Suprapubic skin (tissue), 4 donors: ENCODE results near the gene VAV2.

Experiments used
- CTCF ChIP-seq, 2 donors: fragments of 200-600 bp in 1 of 2; fragments of 450-650 bp in 1 of 2; sonication (generic) in 1 of 2; IDR thresholded peaks; one replicate each; pipeline ENCODE4 v1.5.1; 2016 to 2019; ENCODE audit warnings: antibody characterized with exemption in 2 of 2, mild to moderate bottlenecking in 1 of 2, moderate library complexity in 1 of 2
- EP300 ChIP-seq: sonication (generic); formaldehyde crosslinking; IDR thresholded peaks from one replicate; pipeline ENCODE4 v1.6.1; 2017; ENCODE audit warnings: antibody characterized with exemption
- POLR2A ChIP-seq, 2 donors: fragments of 450-650 bp; IDR thresholded peaks; one replicate each; pipeline ENCODE4 v1.6.1; 2017; ENCODE audit warnings: antibody characterized with exemption in 2 of 2, mild to moderate bottlenecking in 2 of 2, moderate library complexity in 2 of 2
- POLR2AphosphoS5 ChIP-seq, 3 donors: sonication (generic); formaldehyde crosslinking; IDR thresholded peaks; one replicate each; pipeline ENCODE4 v1.6.1; 2017; ENCODE audit warnings: antibody characterized with exemption in 3 of 3

GRCh38 chr9:133874659-133875058 is 117.5 kb downstream of the VAV2 start:
- TF ChIP-seq CTCF (IDR thresholded peaks at IDR 0.05) (no peak), POLR2AphosphoS5 (IDR thresholded peaks at IDR 0.05) (no peak), POLR2A (IDR thresholded peaks at IDR 0.05) (no peak), EP300 (no peak)
